Right atrium auricular region (tissue), 2 donors: ENCODE measurements around the gene FOXF1. TPM values are rescaled to one million over a fixed set of nuclear protein-coding genes. Genes with fewer than 3 reads are reported as not detected.

Experiments used
- DNase-seq: peaks from one replicate; pipeline ENCODE4 v3.0.0-alpha.2; 2019; ENCODE audit warnings: low spot score
- H3K27ac ChIP-seq, 2 donors: fragments of 200-600 bp; sonication (generic); 1 replicate in 1 of 2; 2 replicates in 1 of 2; pipeline ENCODE4 v1.5.1; 2016 to 2019
- H3K27me3 ChIP-seq, 2 donors: fragments of 200-600 bp; sonication (generic); one replicate each; pipeline versions ENCODE4 v1.5.1 to v1.6.0; 2017 to 2019
- H3K36me3 ChIP-seq: fragments of 200-600 bp; sonication (generic); one replicate; pipeline ENCODE4 v1.5.1; 2016
- H3K4me1 ChIP-seq, 2 donors: fragments of 200-600 bp; sonication (generic); one replicate each; pipeline versions ENCODE4 v1.5.1 to v1.6.0; 2017 to 2019
- H3K4me3 ChIP-seq, 2 donors: fragments of 200-600 bp; sonication (generic); 1 replicate in 1 of 2; 2 replicates in 1 of 2; pipeline ENCODE4 v1.5.1; 2017 to 2019; ENCODE audit warnings: mild to moderate bottlenecking in 1 of 2, moderate library complexity in 1 of 2
- H3K9me3 ChIP-seq, 2 donors: fragments of 200-600 bp; sonication (generic); one replicate each; pipeline ENCODE4 v1.5.1; 2019
- CTCF ChIP-seq, 2 donors: fragments of 200-600 bp; sonication (generic); IDR thresholded peaks; one replicate each; pipeline ENCODE4 v1.5.1; 2019; ENCODE audit warnings: antibody characterized with exemption in 2 of 2
- total RNA-seq, 2 donors: library from RNA; depleted of rRNA; stranded (reverse); fragments of >200 nt; gene quantifications; one replicate each; pipeline ENCODE4 v1.1.0, GENCODE V29; 2016

The FOXF1 gene
- total RNA-seq, 2 donors from 2014 or later: 0.44 TPM; not detected in 1

GRCh38 chr16:86476956-86477534 lies 33.3 kb upstream of the FOXF1 start:
- no peak overlapping the region for H3K4me3 ChIP-seq
- no peaks in the 10 kb centered on the region for H3K27me3 ChIP-seq
- no peak for DNase-seq
- no peak overlapping the region for H3K27ac ChIP-seq
- H3K36me3 ChIP-seq: no peaks in the 10 kb centered on the region
- peaks cover 0 to 4% of the 10 kb centered on the region in 2 donors for H3K9me3 ChIP-seq
- H3K4me1 ChIP-seq: no peaks in the 10 kb centered on the region
- no peak for TF ChIP-seq CTCF (IDR thresholded peaks at IDR 0.05)

DNA sequence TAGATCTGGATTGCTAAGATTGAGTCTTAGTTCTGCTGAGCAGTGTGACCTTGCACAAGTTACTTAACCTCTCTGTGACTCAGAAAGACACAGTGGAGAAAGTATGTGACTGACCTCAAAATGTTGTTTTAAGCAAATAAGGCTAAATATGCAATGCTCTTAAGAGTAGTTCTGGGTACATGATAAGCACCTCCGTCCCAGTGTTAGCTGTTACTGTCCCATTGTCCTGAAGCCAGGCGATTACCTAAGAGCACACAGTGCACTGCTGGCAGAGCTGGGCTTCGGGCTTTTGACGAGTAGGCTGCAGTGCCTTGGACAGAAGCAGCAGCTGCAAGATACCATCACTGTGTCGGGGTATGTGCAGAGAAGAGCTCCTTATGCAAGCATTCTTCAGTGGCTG lies 32.7 kb upstream of the FOXF1 start:
- Histone ChIP-seq H3K4me1 (no peaks in the 10 kb centered on the region), H3K27me3 (no peaks in the 10 kb centered on the region), H3K4me3 (no peak overlapping the region), H3K9me3 (no peaks in the 10 kb centered on the region), H3K27ac (no peak overlapping the region), H3K36me3 (no peaks in the 10 kb centered on the region)
- DNase-seq: no peak
- TF ChIP-seq CTCF (IDR thresholded peaks at IDR 0.05): no peak

GRCh38 chr16:86478779-86479178 lies 31.5 kb upstream of the FOXF1 start:
- DNase-seq: no peak
- Histone ChIP-seq H3K27ac (no peak overlapping the region), H3K9me3 (peaks cover 0 to 4% of the 10 kb centered on the region in 2 donors), H3K36me3 (no peaks in the 10 kb centered on the region), H3K4me3 (no peak overlapping the region), H3K27me3 (no peaks in the 10 kb centered on the region), H3K4me1 (no peaks in the 10 kb centered on the region)
- no peak for TF ChIP-seq CTCF (IDR thresholded peaks at IDR 0.05)

DNA sequence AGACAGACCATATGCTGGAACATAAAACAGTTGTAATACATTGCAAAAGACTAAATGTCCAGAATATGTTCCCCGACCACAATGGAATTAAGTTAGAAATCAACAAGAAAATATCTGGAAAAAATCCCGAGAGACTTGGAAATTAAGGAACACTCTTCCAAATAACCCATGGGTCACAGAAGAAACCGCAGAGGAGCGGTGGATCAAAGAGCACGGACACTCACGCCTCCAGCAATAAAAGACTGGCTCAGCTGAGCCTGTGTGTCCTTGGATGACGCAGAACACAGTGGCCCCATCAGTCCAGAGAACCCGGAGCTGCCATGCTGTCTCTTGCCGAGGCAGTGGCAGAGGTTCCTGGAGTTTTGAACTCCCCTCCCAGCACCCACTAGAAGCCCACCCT lies 30.9 kb upstream of the FOXF1 start:
- no peaks in the 10 kb centered on the region for H3K27me3 ChIP-seq

GRCh38 chr16:86480444-86480843 lies 29.9 kb upstream of the FOXF1 start:
- Histone ChIP-seq H3K9me3 (peaks cover 7 to 14% of the 10 kb centered on the region in 2 donors), H3K4me3 (no peak overlapping the region), H3K4me1 (no peaks in the 10 kb centered on the region), H3K27me3 (no peaks in the 10 kb centered on the region), H3K36me3 (no peaks in the 10 kb centered on the region), H3K27ac (no peak overlapping the region)
- DNase-seq: no peak
- no peak for TF ChIP-seq CTCF (IDR thresholded peaks at IDR 0.05)

More for the DNA sequence above, 30.9 kb upstream of the FOXF1 start:
- no peaks in the 10 kb centered on the region for H3K36me3 ChIP-seq
- DNase-seq: no peak
- no peaks in the 10 kb centered on the region for H3K4me1 ChIP-seq
- H3K27ac ChIP-seq: no peak overlapping the region
- H3K4me3 ChIP-seq: no peak overlapping the region
- H3K9me3 ChIP-seq: peaks cover 6 to 10% of the 10 kb centered on the region in 2 donors
- no peak for TF ChIP-seq CTCF (IDR thresholded peaks at IDR 0.05)

DNA sequence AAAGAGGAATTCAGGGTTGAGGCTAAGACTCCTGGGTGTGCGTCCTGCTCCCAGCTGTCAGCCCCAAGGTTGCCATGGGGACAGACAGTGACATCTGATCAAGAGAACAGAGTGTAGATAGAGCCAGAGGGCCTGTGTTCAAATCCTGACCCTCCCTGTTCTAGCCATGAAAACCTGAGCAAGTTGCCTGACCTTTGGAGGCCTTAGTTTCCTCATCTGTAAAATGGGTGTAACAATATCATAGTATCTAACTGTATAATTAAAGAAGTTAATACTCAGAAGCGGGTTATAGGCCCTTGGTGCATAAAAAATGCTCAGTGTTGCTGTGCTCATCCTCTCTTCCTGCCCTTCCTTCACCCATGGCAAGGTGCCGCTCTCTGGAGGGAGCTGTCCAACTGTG lies 28.7 kb upstream of the FOXF1 start:
- H3K27ac ChIP-seq: no peak overlapping the region
- no peaks in the 10 kb centered on the region for H3K4me1 ChIP-seq
- peaks cover 7 to 14% of the 10 kb centered on the region in 2 donors for H3K9me3 ChIP-seq
- no peaks in the 10 kb centered on the region for H3K27me3 ChIP-seq
- TF ChIP-seq CTCF (IDR thresholded peaks at IDR 0.05): no peak
- no peak for DNase-seq
- H3K36me3 ChIP-seq: no peaks in the 10 kb centered on the region
- no peak overlapping the region for H3K4me3 ChIP-seq
